Endodermal cell (in vitro differentiated cells): Measurements from ENCODE around the gene MVB12A. TPM values are rescaled to one million over a fixed set of nuclear protein-coding genes. Genes with fewer than 3 reads are reported as not detected.

Source experiments
- DNase-seq: peaks from one replicate; pipeline ENCODE4 v3.0.0-alpha.2; 2017
- H3K27ac ChIP-seq: 2 replicates; pipeline ENCODE4 v1.5.1; 2013; ENCODE audit warnings: mild to moderate bottlenecking, low read depth, low read length, moderate library complexity
- H3K27me3 ChIP-seq: 2 replicates; pipeline ENCODE4 v1.6.1; 2013; ENCODE audit warnings: mild to moderate bottlenecking, low read length, moderate library complexity; ENCODE audit not compliant: insufficient read depth, control insufficient read depth, poor library complexity, severe bottlenecking
- H3K36me3 ChIP-seq: 2 replicates; pipeline ENCODE4 v1.7.0; 2013; ENCODE audit warnings: mild to moderate bottlenecking, low read length, moderate library complexity; ENCODE audit not compliant: control insufficient read depth, insufficient read depth
- H3K4me1 ChIP-seq: one replicate; pipeline ENCODE4 v1.7.0; 2013; ENCODE audit warnings: low read length; ENCODE audit not compliant: control insufficient read depth, insufficient read depth
- H3K4me3 ChIP-seq: 2 replicates; pipeline ENCODE4 v1.5.1; 2013; ENCODE audit warnings: mild to moderate bottlenecking, low read length, moderate library complexity
- H3K9ac ChIP-seq: 2 replicates; pipeline ENCODE4 v1.6.1; 2013; ENCODE audit warnings: mild to moderate bottlenecking, low read length, moderate library complexity; ENCODE audit not compliant: poor library complexity, severe bottlenecking; ENCODE audit errors: extremely low read depth
- H3K9me3 ChIP-seq: 2 replicates; pipeline ENCODE4 v1.6.1; 2013; ENCODE audit warnings: mild to moderate bottlenecking, low read length, moderate library complexity; ENCODE audit not compliant: control insufficient read depth
- H3K27ac Mint-ChIP-seq: 2 replicates; pipeline ENCODE4 v1.8.0; 2020; ENCODE audit warnings: mixed read lengths
- H3K27me3 Mint-ChIP-seq: 2 replicates; pipeline ENCODE4 v1.8.0; 2021; ENCODE audit warnings: mild to moderate bottlenecking, mixed read lengths; ENCODE audit not compliant: insufficient read depth
- H3K36me3 Mint-ChIP-seq: 2 replicates; pipeline ENCODE4 v1.8.0; 2020; ENCODE audit warnings: low read depth, mixed read lengths
- H3K4me1 Mint-ChIP-seq: 2 replicates; pipeline ENCODE4 v1.8.0; 2020; ENCODE audit warnings: mixed read lengths
- H3K4me3 Mint-ChIP-seq: 2 replicates; pipeline ENCODE4 v1.8.0; 2020; ENCODE audit warnings: mild to moderate bottlenecking, moderate library complexity, mixed read lengths
- H3K9me3 Mint-ChIP-seq: 2 replicates; pipeline ENCODE4 v1.8.0; 2020; ENCODE audit warnings: mild to moderate bottlenecking, mixed read lengths
- CTCF ChIP-seq: fragments of 200-600 bp; sonication (generic); conservative IDR thresholded peaks from 2 replicates; pipeline ENCODE4 v1.5.0; 2021; ENCODE audit warnings: antibody characterized with exemption, mild to moderate bottlenecking
- WGBS, 2 experiments: methylation state at CpG; one replicate each; pipeline versions ENCODE4 v1.1.5 to v1.1.7; 2013; ENCODE audit warnings: missing lambda C conversion rate in 2 of 2, mixed read lengths in 1 of 2; ENCODE audit not compliant: insufficient coverage in 1 of 2, insufficient read length in 1 of 2; 5-methylcytosine and 5-hydroxymethylcytosine counted together
- total RNA-seq, 2 donors: library from RNA; stranded (reverse); fragmentation: NEBNext Ultra II Directional in 1 of 2; extraction: Animal tissue kit (Norgen Biotek cat#: 25700) in 1 of 2; gene quantifications; 2 replicates in 1 of 2; 3 replicates in 1 of 2; pipeline ENCODE4 v1.2.1, GENCODE V29; 2021

Gene MVB12A
- total RNA-seq, 2 donors from 2014 or later: 63.1 to 64.8 TPM

DNA sequence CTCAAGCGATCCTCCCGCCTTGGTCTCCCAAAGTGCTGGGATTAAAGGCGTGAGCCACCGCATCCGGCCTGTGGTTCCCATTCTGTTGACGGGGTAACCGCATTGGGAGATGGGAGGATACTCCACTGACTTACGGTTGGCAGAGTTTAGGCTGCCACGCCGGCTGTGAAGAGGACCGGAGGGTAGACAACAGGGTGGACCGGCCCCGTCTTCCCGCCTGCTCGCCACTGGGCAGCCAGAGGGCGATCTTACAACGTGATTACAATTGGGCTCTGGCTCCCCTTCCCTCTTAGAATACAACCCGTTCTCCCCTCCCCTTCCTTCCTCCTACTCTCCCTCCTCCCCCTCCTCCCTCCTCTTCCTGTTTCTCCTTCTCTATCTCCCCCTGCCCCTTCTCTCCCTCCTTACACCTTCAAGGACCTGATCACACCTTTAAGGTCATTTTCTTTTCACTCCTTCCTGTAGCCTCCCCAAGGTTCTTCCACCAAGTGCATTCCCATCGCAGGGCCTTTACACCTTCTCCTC, 24.9 kb upstream of the MVB12A start:
- Histone ChIP-seq H3K9ac (no peak overlapping the region), H3K27ac (peak overlapping the region; percentile 49), H3K27me3 (no peaks in the 10 kb centered on the region), H3K36me3 (peaks cover 8% of the 10 kb centered on the region), H3K9me3 (peaks cover 1% of the 10 kb centered on the region), H3K4me3 (no peak overlapping the region), H3K4me1 (no peaks in the 10 kb centered on the region)
- H3K36me3 Mint-ChIP-seq: no peaks in the 10 kb centered on the region
- peaks cover 2% of the 10 kb centered on the region for H3K9me3 Mint-ChIP-seq
- H3K27me3 Mint-ChIP-seq: peaks cover 7% of the 10 kb centered on the region
- H3K4me3 Mint-ChIP-seq: no peak overlapping the region
- WGBS, 2 experiments: 27 to 54% methylated on average over 8 to 19 of the region's 19 CpGs
- H3K4me1 Mint-ChIP-seq: peaks cover 8% of the 10 kb centered on the region
- TF ChIP-seq CTCF: peak; percentile 85
- peak overlapping the region; percentile 70 for H3K27ac Mint-ChIP-seq
- DNase-seq: peak; percentile 89

GRCh38 chr19:17398902-17399527, 20.8 kb upstream of the MVB12A start:
- Mint-ChIP-seq H3K27ac (peak overlapping the region; percentile 95), H3K36me3 (peaks cover 5% of the 10 kb centered on the region), H3K27me3 (no peaks in the 10 kb centered on the region), H3K4me1 (peaks cover 5% of the 10 kb centered on the region), H3K4me3 (no peak overlapping the region), H3K9me3 (no peaks in the 10 kb centered on the region)
- Histone ChIP-seq H3K4me3 (no peak overlapping the region), H3K36me3 (peaks cover 28% of the 10 kb centered on the region), H3K9ac (peak overlapping the region; percentile 66), H3K9me3 (no peaks in the 10 kb centered on the region), H3K27ac (no peak overlapping the region), H3K4me1 (peaks cover 7% of the 10 kb centered on the region), H3K27me3 (no peaks in the 10 kb centered on the region)
- no peak for TF ChIP-seq CTCF
- no peak for DNase-seq
- WGBS, 2 experiments: 73% methylated on average over 6 to 8 of the region's 8 CpGs

GRCh38 chr19:17401628-17402027, 18.2 kb upstream of the MVB12A start:
- no peak overlapping the region for H3K27ac Mint-ChIP-seq

More at GRCh38 chr19:17401628-17402027, 18.2 kb upstream of the MVB12A start:
- TF ChIP-seq CTCF: no peak
- H3K4me3 Mint-ChIP-seq: no peak overlapping the region
- Histone ChIP-seq H3K9me3 (no peaks in the 10 kb centered on the region), H3K4me1 (peaks cover 16% of the 10 kb centered on the region), H3K36me3 (peaks cover 28% of the 10 kb centered on the region), H3K9ac (no peak overlapping the region), H3K27me3 (no peaks in the 10 kb centered on the region), H3K27ac (no peak overlapping the region), H3K4me3 (no peak overlapping the region)
- 94 to 100% methylated on average over 5 to 6 of the region's 6 CpGs for WGBS, 2 experiments
- no peaks in the 10 kb centered on the region for H3K27me3 Mint-ChIP-seq
- peaks cover 12% of the 10 kb centered on the region for H3K4me1 Mint-ChIP-seq
- DNase-seq: no peak
- no peaks in the 10 kb centered on the region for H3K9me3 Mint-ChIP-seq
- H3K36me3 Mint-ChIP-seq: peaks cover 5% of the 10 kb centered on the region
